ENCODE data around the gene TLL1. TPM values are rescaled to one million over a fixed set of nuclear protein-coding genes. Genes with fewer than 3 reads are reported as not detected.
A peak's percentile ranks its signal among the peaks of the same experiment; 100 is the strongest.

Gene TLL1
- total RNA-seq, 4 donors from 2014 or later = 0.62 to 2.3 (median 1.1) TPM

- ATAC-seq = no peak
- no peak for DNase-seq
- no peak overlapping the region for H3K27ac ChIP-seq
- no peak overlapping the region for H3K4me3 ChIP-seq
- no peak for TF ChIP-seq CTCF (IDR thresholded peaks at IDR 0.05 in 4 of 5, conservative IDR thresholded peaks at IDR 0.05 in 1 of 5)
- no peak for TF ChIP-seq POLR2A (IDR thresholded peaks at IDR 0.05)
- H3K4me1 ChIP-seq = no peaks in the 10 kb centered on the region
- in situ Hi-C loops (cut with MboI; ENCODE audit: low sequenced_read_pairs in 4 of 4) (no loop called here), intact Hi-C loops (cut with DNase I; ENCODE audit: low total_unique reads) (no loop called here)
- peaks cover 0 to 4% (median 3%) of the 10 kb centered on the region in 3 donors for H3K27me3 ChIP-seq
- H3K9me3 ChIP-seq = no peaks in the 10 kb centered on the region
- H3K36me3 ChIP-seq = no peaks in the 10 kb centered on the region
Measured at GRCh38 chr4:165866019-165866650, 6.9 kb upstream of the TLL1 start.

GRCh38 chr4:165867961-165868360 lies 5.1 kb upstream of the TLL1 start:
- Histone ChIP-seq H3K4me3 (no peak overlapping the region), H3K9me3 (no peaks in the 10 kb centered on the region), H3K4me1 (peaks cover 0 to 10% of the 10 kb centered on the region in 2 donors), H3K36me3 (no peaks in the 10 kb centered on the region), H3K27ac (no peak overlapping the region), H3K27me3 (peaks cover 6 to 15% (median 9%) of the 10 kb centered on the region in 3 donors)
- in situ Hi-C loops (cut with MboI; ENCODE audit: low sequenced_read_pairs in 4 of 4) = no loop called here
- TF ChIP-seq CTCF (IDR thresholded peaks at IDR 0.05 in 4 of 5, conservative IDR thresholded peaks at IDR 0.05 in 1 of 5) (no peak), POLR2A (IDR thresholded peaks at IDR 0.05) (no peak)
- ATAC-seq (no peak), DNase-seq (no peak)
- intact Hi-C loops (cut with DNase I; ENCODE audit: low total_unique reads) = no loop called here

- peak overlapping the region in 3 of 4 donors; percentile 11 to 53 (median 49) for H3K27ac ChIP-seq
- intact Hi-C loops (cut with DNase I; ENCODE audit: low total_unique reads) = no loop called here
- TF ChIP-seq CTCF (IDR thresholded peaks at IDR 0.05 in 4 of 5, conservative IDR thresholded peaks at IDR 0.05 in 1 of 5) = no peak
- TF ChIP-seq POLR2A (IDR thresholded peaks at IDR 0.05) = no peak
- peaks cover 4 to 15% of the 10 kb centered on the region in 2 donors for H3K4me1 ChIP-seq
- peak overlapping the region; percentile 45 to 64 (median 52) for H3K4me3 ChIP-seq
- H3K27me3 ChIP-seq = peaks cover 21 to 42% (median 27%) of the 10 kb centered on the region in 3 donors
- peak; percentile 24 to 34 for ATAC-seq
- in situ Hi-C loops (cut with MboI; ENCODE audit: low sequenced_read_pairs in 4 of 4) = no loop called here
- no peaks in the 10 kb centered on the region for H3K36me3 ChIP-seq
- no peak for DNase-seq
- no peaks in the 10 kb centered on the region for H3K9me3 ChIP-seq
Measured at GRCh38 chr4:165873298-165874071, 448 bp downstream of the TLL1 start.

GRCh38 chr4:165874072-165874790 lies 1.2 kb downstream of the TLL1 start:
- H3K4me3 ChIP-seq = peak overlapping the region; percentile 45 to 64 (median 52)
- TF ChIP-seq POLR2A (IDR thresholded peaks at IDR 0.05) (peak in 1 of 2 donors; percentile 17), CTCF (IDR thresholded peaks at IDR 0.05 in 4 of 5, conservative IDR thresholded peaks at IDR 0.05 in 1 of 5) (no peak)
- ATAC-seq = no peak
- H3K36me3 ChIP-seq = no peaks in the 10 kb centered on the region
- intact Hi-C loops (cut with DNase I; ENCODE audit: low total_unique reads) = no loop called here
- H3K27me3 ChIP-seq = peaks cover 21 to 42% (median 27%) of the 10 kb centered on the region in 3 donors
- no peaks in the 10 kb centered on the region for H3K9me3 ChIP-seq
- peaks cover 4 to 15% of the 10 kb centered on the region in 2 donors for H3K4me1 ChIP-seq
- in situ Hi-C loops (cut with MboI; ENCODE audit: low sequenced_read_pairs in 4 of 4) = no loop called here
- H3K27ac ChIP-seq = peak overlapping the region in 3 of 4 donors; percentile 11 to 53 (median 49)
- no peak for DNase-seq

Data from gastrocnemius medialis (tissue), 4 donors.